Neural crest cell (in vitro differentiated cells): ENCODE results near the gene SLC6A6. TPM values are rescaled to one million over a fixed set of nuclear protein-coding genes. Genes with fewer than 3 reads are reported as not detected.
"Not testable (repeated sequence)": the region's sequence is repeated elsewhere in the genome, so short reads cannot be mapped to it uniquely, and the experiment has no call there.

Source experiments
- DNase-seq: peaks from one replicate; pipeline ENCODE4 v3.0.0; 2021; ENCODE audit warnings: low read depth, mixed read lengths, low spot score
- H3K27ac Mint-ChIP-seq: one replicate; pipeline ENCODE4 v1.8.0; 2021; ENCODE audit warnings: mild to moderate bottlenecking, mixed read lengths; ENCODE audit not compliant: unreplicated experiment
- H3K27me3 Mint-ChIP-seq: 2 replicates; pipeline ENCODE4 v1.8.0; 2021; ENCODE audit warnings: low read depth, mild to moderate bottlenecking, mixed read lengths
- H3K36me3 Mint-ChIP-seq: 2 replicates; pipeline ENCODE4 v1.8.0; 2021; ENCODE audit warnings: low read depth, mild to moderate bottlenecking, mixed read lengths
- H3K4me1 Mint-ChIP-seq: 2 replicates; pipeline ENCODE4 v1.8.0; 2021; ENCODE audit warnings: mixed read lengths
- H3K4me3 Mint-ChIP-seq: one replicate; pipeline ENCODE4 v1.8.0; 2021; ENCODE audit warnings: mild to moderate bottlenecking, mixed read lengths
- H3K9me3 Mint-ChIP-seq: 2 replicates; pipeline ENCODE4 v1.8.0; 2021; ENCODE audit warnings: mixed read lengths
- CTCF ChIP-seq: fragments of 200-600 bp; sonication (generic); conservative IDR thresholded peaks from 2 replicates; pipeline ENCODE4 v1.5.0; 2021; ENCODE audit warnings: antibody characterized with exemption, mild to moderate bottlenecking
- total RNA-seq: library from RNA; stranded (reverse); gene quantifications from 2 replicates; pipeline ENCODE4 v1.2.1, GENCODE V29; 2021

SLC6A6 gene
- total RNA-seq, 1 donor from 2014 or later, result 33.8 TPM

- Mint-ChIP-seq H3K36me3 (no peaks in the 10 kb centered on the region), H3K4me3 (peak overlapping the region; percentile 91), H3K9me3 (no peaks in the 10 kb centered on the region), H3K27me3 (no peaks in the 10 kb centered on the region), H3K4me1 (peaks cover 40% of the 10 kb centered on the region), H3K27ac (no peak overlapping the region)
- TF ChIP-seq CTCF, result no peak
- no peak for DNase-seq
Measured at GRCh38 chr3:14404631-14405359, 2.4 kb downstream of the SLC6A6 start.

GRCh38 chr3:14405360-14406238 is 3.2 kb downstream of the SLC6A6 start:
- Mint-ChIP-seq H3K36me3 (no peaks in the 10 kb centered on the region), H3K27ac (no peak overlapping the region), H3K27me3 (no peaks in the 10 kb centered on the region), H3K9me3 (no peaks in the 10 kb centered on the region), H3K4me1 (peaks cover 40% of the 10 kb centered on the region), H3K4me3 (peak overlapping the region; percentile 81)
- no peak for DNase-seq
- no peak for TF ChIP-seq CTCF

- no peak for TF ChIP-seq CTCF
- Mint-ChIP-seq H3K36me3 (no peaks in the 10 kb centered on the region), H3K4me1 (peaks cover 40% of the 10 kb centered on the region), H3K9me3 (no peaks in the 10 kb centered on the region), H3K4me3 (peak overlapping the region; percentile 81), H3K27me3 (no peaks in the 10 kb centered on the region), H3K27ac (no peak overlapping the region)
- no peak for DNase-seq
Measured at GRCh38 chr3:14406336-14406735, 3.9 kb downstream of the SLC6A6 start.

- no peak for TF ChIP-seq CTCF
- Mint-ChIP-seq H3K27me3 (no peaks in the 10 kb centered on the region), H3K27ac (no peak overlapping the region), H3K36me3 (no peaks in the 10 kb centered on the region), H3K4me3 (no peak overlapping the region), H3K9me3 (no peaks in the 10 kb centered on the region), H3K4me1 (peaks cover 40% of the 10 kb centered on the region)
- DNase-seq, result no peak
Measured at GRCh38 chr3:14406766-14407165, 4.4 kb downstream of the SLC6A6 start.

GRCh38 chr3:14407203-14407602 is 4.8 kb downstream of the SLC6A6 start:
- Mint-ChIP-seq H3K27me3 (no peaks in the 10 kb centered on the region), H3K4me1 (peaks cover 40% of the 10 kb centered on the region), H3K9me3 (no peaks in the 10 kb centered on the region), H3K27ac (no peak overlapping the region), H3K4me3 (peak overlapping the region; percentile 54), H3K36me3 (no peaks in the 10 kb centered on the region)
- no peak for DNase-seq
- TF ChIP-seq CTCF, result no peak

GRCh38 chr3:14409779-14410063 is 7.3 kb downstream of the SLC6A6 start:
- H3K9me3 Mint-ChIP-seq, H3K4me3 Mint-ChIP-seq, H3K27ac Mint-ChIP-seq, DNase-seq, H3K27me3 Mint-ChIP-seq, H3K36me3 Mint-ChIP-seq: not testable (repeated sequence)
- peaks cover 37% of the 10 kb centered on the region for H3K4me1 Mint-ChIP-seq
